HG02840 (cell line): Measurements from ENCODE around the gene PGAP6.
"Not testable (repeated sequence)": the region's sequence is repeated elsewhere in the genome, so short reads cannot be mapped to it uniquely, and the experiment has no call there.

Experiments used
- ATAC-seq: cut with Tn5 transposase; IDR thresholded peaks from one replicate; pipeline ENCODE4 v1.9.1; 2021; ENCODE audit warnings: mild to moderate bottlenecking, moderate library complexity, moderate number of reproducible peaks; ENCODE audit not compliant: unreplicated experiment, low FRiP score

The PGAP6 gene

DNA sequence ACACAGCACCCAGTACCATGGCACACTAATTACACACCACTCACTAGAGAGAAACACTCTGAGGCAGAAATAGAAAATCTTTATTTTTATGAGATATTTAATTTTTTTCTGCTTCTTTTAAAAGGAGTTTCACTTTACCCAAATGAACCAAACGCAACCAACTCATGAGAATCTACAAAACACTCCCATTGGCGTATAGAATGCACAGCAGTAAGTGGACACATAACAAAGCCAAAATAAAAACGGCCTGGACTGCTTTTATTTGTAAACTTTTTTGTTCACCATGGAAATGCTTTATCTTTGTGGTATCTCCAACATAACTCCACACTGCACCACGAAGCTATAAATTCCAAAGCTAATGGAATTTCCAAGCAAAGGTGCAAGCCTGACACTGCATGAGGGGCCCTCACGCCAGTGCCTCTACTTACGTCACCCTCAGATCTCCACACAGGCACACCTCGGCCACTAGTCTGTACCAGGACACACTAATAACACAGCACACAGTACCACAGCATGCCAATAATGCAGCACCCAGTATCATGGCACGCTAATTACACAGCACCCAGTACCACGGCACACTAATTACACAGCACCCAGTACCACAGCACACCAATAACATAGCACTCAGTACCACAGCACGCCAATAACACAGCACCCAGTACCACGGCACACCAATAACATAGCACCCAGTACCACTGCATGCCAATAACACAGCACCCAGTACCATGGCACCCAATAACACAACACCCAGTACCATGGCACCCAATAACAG is 46.7 kb downstream of the PGAP6 start:
- ATAC-seq = not testable (repeated sequence)

DNA sequence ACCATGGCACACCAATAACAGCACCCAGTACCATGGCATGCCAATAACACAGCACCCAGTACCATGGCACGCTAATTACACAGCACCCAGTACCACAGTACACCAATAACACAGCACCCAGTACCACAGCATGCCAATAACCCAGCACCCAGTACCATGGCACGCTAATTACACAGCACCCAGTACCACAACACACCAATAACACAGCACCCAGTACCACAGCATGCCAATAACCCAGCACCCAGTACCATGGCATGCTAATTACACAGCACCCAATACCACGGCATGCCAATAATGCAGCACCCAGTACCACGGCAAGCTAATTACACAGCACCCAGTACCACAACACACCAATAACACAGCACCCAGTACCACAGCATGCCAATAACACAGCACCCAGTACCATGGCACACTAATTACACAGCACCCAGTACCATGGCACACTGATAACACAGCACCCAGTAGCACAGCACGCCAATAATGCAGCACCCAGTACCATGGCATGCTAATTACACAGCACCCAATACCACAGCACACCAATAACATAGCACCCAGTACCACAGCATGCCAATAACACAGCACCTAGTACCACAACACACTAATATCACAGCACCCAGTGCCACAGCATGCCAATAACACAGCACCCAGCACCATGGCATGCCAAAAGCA is 47.5 kb downstream of the PGAP6 start:
- ATAC-seq = not testable (repeated sequence)

DNA sequence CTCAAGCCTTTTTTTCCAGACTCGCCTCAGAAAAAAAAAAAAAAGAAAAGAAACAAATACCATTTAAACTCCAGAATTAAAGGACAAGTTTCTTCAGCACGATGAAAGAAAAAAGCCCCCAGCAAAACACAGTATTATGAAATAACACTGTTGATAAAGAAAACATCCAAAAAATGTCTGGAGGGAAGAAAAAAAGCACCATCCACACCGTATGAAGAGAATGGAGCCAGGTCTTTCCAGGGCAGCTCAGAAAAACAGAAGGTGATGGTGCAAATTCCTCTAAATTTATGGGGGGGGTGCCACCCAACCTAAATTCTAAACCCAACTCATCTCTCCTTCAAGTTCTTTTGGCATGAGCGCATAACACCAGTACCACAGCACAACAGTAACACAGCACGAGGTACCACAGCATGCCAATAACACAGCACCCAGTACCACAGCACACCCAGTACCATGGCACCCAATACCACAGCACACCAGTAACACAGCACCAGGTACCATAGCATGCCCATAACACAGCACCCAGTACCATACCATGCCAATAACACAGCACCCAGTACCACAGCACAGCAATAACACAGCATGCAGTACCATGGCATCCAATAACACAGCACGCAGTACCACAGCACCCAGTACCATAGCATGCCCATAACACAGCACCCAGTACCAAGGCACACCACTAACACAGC is 48.2 kb downstream of the PGAP6 start:
- no peak for ATAC-seq

DNA sequence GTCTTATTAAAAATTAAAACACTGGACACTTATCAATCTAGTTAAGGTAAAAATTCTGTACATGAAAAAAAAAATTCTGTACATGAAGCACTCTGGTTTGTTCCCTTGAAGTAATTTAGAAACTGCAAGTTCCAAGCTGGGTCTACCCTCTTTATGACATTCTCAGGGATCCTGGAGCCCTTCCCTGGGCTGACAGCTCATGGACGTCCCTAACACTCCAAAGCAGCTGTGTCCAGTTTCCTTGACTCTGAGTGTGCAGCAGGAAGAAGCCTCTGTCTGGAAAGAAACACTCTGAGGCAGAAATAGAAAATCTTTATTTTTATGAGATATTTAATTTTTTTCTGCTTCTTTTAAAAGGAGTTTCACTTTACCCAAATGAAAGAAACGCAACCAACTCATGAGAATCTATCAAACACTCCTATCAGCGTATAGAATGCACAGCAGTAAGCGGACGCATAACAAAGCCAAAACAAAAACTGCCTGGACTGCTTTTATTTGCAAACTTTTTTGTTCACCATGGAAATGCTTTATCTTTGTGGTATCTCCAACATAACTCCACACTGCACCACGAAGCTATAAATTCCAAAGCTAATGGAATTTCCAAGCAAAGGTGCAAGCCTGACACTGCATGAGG is 50.5 kb downstream of the PGAP6 start:
- not testable (repeated sequence) for ATAC-seq

DNA sequence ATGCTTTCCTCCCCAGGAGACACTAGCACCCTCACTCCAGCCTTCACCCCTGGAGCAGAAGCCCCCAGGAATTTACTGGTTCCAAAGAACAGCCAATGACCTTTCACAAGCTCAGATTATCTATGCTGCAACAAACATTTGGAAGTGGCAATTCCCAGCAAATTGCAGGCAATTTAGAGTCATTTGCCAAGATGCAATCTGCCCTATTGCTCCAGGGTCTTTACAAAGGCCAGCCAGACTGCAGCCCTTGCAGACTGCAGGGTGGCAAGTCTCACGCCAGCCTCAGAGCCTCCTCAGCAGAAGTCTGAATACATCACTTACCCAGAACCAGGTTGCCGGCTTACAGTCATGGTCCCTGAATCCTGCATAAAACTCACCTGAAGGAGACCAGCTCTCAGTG is 51.0 kb downstream of the PGAP6 start:
- no peak for ATAC-seq

DNA sequence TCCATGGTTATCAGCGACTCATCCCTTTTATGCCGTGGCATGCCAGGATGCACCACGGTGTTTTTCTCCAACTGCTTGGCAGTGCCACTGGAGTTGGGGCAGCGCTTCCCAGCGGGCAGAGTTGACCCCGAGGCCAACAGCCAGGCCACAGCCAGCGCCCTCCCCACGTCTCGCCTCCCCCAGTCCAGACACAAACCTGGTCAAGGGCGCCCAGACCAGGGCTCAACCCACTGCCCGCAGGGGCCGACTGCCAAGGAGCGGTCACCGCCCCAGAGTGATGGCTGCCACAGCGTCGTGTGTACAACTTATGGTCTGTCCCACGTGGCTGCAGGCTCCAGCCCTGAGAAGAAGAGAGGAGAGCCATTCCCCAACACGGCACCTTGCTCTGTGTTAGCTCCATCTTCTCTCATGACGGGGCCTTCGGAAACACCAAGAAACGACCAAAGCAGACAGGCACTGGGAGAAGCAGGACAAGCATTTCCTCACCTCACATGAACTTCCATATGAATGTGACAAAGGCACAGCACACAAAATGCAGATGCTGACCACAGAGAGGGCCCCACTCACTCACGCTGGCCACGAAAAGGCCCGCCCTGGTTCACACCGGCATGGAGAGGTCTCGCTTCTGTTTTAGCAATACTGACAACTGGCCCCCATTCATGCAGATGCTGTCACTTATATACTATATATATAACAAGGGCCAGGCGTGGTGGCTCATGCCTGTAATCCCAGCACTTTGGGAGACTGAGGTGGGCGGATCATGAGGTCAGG is 56.2 kb downstream of the PGAP6 start:
- no peak for ATAC-seq

DNA sequence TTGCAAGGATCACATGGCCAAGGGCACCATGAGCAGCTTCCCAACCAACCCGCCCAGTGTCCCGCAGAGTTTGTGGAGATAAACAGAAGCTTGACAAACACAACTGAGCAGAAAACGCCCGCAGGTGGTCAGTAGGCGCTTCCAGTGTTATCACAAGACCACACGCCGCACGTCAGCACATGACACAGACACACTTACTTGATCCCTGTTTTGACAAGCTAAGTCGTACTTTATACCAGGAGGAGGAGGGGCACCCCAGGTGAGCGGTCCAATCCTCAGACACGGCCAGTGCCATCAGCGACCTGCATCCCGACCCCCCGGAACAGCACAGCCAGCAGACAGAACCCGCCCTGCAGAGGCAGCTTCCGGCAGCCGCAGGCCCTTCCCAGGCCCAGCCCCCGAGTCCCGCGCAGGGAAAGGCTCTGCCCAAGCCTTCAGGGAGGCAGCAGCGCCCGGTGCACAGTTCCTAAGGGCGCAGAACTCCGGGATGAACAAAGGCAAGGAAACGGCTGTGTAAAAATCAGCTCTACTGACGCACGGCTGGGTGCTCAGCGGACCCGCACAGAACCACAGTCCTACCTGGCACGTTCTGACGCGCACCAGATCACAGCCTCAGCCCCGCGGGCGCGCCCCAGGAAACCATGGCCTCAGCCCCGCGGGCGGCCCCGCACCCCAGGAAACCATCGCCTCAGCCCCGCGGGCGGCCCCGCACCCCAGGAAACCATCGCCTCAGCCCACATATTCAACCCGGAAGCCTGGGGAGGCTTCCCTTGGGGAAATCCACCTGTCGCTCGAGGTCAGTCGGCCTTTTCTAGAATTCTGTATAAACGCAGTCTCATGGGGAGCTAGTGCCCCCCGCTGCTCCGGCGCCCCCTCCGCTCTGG is 57.1 kb downstream of the PGAP6 start:
- no peak for ATAC-seq

DNA sequence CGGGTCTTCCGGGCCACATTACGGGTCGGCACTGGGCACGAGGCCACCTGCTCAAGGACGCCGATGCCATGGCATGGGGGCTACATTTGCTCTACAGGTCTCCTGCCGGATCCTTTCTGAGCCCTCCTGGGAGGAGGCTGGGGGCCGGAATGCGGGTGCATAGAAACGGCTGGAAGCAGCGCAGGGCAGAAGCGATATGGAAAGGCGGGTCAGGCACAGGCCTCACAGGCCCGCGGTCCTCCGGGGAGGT is 57.7 kb downstream of the PGAP6 start:
- no peak for ATAC-seq

DNA sequence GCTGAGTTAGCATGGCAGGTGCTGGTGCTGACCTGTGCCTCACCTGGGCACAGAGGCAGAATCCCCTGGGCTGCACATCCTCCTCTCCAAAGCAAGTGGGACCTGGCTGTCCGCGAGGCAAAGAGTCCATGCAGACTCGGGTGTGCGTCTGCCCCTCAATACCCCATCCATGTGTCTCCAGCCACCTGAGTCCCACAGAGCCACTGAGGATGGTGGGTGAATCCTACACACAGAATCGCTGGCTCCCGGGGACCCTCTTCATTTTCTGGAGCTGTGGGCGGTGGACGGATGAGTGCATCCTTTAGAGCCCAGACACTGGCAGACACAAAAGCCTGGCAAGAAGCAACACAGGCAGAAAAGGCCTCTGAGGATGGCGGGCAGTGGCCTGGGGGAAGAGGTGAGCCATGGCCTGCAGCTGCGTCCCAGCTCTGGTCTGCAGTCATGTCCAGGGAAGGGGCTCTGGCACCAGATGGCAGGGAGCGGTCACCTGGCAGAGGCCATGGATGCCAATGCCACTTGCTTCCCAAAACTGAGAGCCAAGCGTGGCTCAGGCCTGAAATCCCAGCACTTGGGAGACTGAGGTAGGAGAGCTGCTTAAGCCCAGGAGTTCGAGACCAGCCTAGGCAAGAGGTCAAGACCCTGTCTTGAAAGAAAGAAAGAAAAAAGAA is 59.2 kb downstream of the PGAP6 start:
- no peak for ATAC-seq

DNA sequence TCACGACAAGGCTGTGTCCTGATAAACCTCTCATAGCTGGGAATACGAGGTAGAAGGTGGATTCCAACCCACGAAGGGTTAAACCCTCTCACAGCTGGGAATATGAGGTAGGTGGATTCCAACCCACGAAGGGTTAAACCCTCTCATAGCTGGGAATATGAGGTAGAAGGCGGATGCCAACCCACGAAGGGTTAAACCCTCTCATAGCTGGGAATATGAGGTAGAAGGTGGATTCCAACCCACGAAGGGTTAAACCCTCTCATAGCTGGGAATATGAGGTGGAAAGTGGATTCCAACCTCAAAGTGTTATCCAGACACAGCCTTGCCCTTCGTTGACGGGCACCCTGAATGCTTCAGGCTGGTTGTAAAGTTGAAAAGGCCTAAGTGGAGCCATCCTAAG is 60.2 kb downstream of the PGAP6 start:
- ATAC-seq = no peak
